Erythroblast (primary cell): ENCODE measurements around the gene CDC27.

Experiments
- GATA1 ChIP-seq: IDR thresholded peaks from 2 replicates; pipeline ENCODE4 v1.6.1; 2011; ENCODE audit warnings: low read depth, mild to moderate bottlenecking, control low read depth, low read length, moderate library complexity
- POLR2A ChIP-seq: IDR thresholded peaks from 2 replicates; pipeline ENCODE4 v1.6.1; 2011; ENCODE audit warnings: mild to moderate bottlenecking, low read length

- TF ChIP-seq POLR2A (no peak), GATA1 (no peak)
These were observed 12.1 kb upstream of the CDC27 start for GRCh38 chr17:47201166-47201565.
